HCT116 (cell line): ENCODE measurements around the gene STH. TPM values are rescaled to one million over a fixed set of nuclear protein-coding genes. Genes with fewer than 3 reads are reported as not detected.
A peak's percentile ranks its signal among the peaks of the same experiment; 100 is the strongest.

Experiments
- ATAC-seq: fragments of 200-7000 bp; cut with Tn5 transposase; 2 replicates; pipeline ENCODE4 v1.9.1; 2020; ENCODE audit warnings: mild to moderate bottlenecking, moderate library complexity
- BruUV-seq: library from RNA; stranded (reverse); fragments of 400-500 nt; replicated peaks from 2 replicates; lab custom pipeline; 2021; lab: Mats Ljungman, UMichigan
- CTCF ChIA-PET: fragments of 300-600 bp; sonication (Branson Sonifier 250); formaldehyde crosslinking; loops from one replicate; lab custom pipeline; 2021; ENCODE audit warnings: antibody characterized with exemption; lab: Charles Lee
- POLR2A ChIA-PET: fragments of 300-600, 350-600 bp; sonication (Branson Sonifier 250); formaldehyde crosslinking; loops from one replicate; lab custom pipeline; 2021; ENCODE audit warnings: antibody characterized with exemption; lab: Charles Lee
- RAD21 ChIA-PET, 2 experiments: fragments of 300-600 bp; sonication (Branson Sonifier 250); formaldehyde crosslinking; loops; one replicate each; lab custom pipeline; 2023; ENCODE audit warnings: low total read pairs in 2 of 2; ENCODE audit not compliant: uncharacterized antibody in 2 of 2, unreplicated experiment in 2 of 2, low non-redundant PET in 1 of 2; lab: Charles Lee
- DNase-seq: peaks from one replicate; pipeline ENCODE4 v3.0.0-alpha.2; 2010; ENCODE audit warnings: low read depth, low spot score
- H2AFZ ChIP-seq: fragments of 200-600 bp; shearing (Covaris generic), sonication (generic); 2 replicates; pipeline ENCODE4 v1.6.1; 2017; ENCODE audit warnings: low read depth, mixed run types, mixed read lengths, antibody characterized with exemption, low read length; ENCODE audit not compliant: poor library complexity, severe bottlenecking
- H3K27ac ChIP-seq: 2 replicates; pipeline ENCODE4 v1.5.1; 2012; ENCODE audit warnings: low read depth, low read length
- H3K27me3 ChIP-seq: fragments of 200-600 bp; sonication (generic); 2 replicates; pipeline ENCODE4 v1.6.1; 2016; ENCODE audit warnings: mixed run types, low read length, mixed read lengths; ENCODE audit not compliant: insufficient read depth
- H3K36me3 ChIP-seq, 2 experiments: fragments of 200-500 bp in 1 of 2; fragments of 200-600 bp in 1 of 2; sonication (Bioruptor generic) in 1 of 2; sonication (generic) in 1 of 2; 2 replicates each; pipeline versions ENCODE4 v1.5.1 to v1.6.1; 2014 to 2016; ENCODE audit warnings: low read length in 2 of 2, inconsistent platforms in 1 of 2, mixed read lengths in 1 of 2, mixed run types in 1 of 2; ENCODE audit not compliant: insufficient read depth in 2 of 2, control insufficient read depth in 1 of 2
- H3K4me1 ChIP-seq, 2 experiments: fragments of 200-600 bp in 1 of 2; sonication (generic) in 1 of 2; 2 replicates each; pipeline versions ENCODE4 v1.5.1 to v1.6.1; 2012 to 2017; ENCODE audit warnings: low read length in 2 of 2, inconsistent platforms in 1 of 2, mild to moderate bottlenecking in 1 of 2, mixed read lengths in 1 of 2, mixed run types in 1 of 2, moderate library complexity in 1 of 2; ENCODE audit not compliant: insufficient read depth in 2 of 2, control insufficient read depth in 1 of 2
- H3K4me2 ChIP-seq: fragments of 200-600 bp; sonication (generic); 2 replicates; pipeline ENCODE4 v1.6.1; 2017; ENCODE audit warnings: mixed run types, low read length, mixed read lengths
- H3K4me3 ChIP-seq, 2 experiments: fragments of 200-600 bp in 1 of 2; sonication (generic) in 1 of 2; replicated peaks in 1 of 2; 2 replicates each; pipeline ENCODE4 v1.5.1; 2011 to 2016; ENCODE audit warnings: low read length in 2 of 2, control low read depth in 1 of 2, low read depth in 1 of 2, mild to moderate bottlenecking in 1 of 2, mixed read lengths in 1 of 2, mixed run types in 1 of 2
- H3K79me2 ChIP-seq: fragments of 200-600 bp; sonication (generic); 2 replicates; pipeline ENCODE4 v1.6.1; 2017; ENCODE audit warnings: mild to moderate bottlenecking, mixed run types, low read length, moderate library complexity, mixed read lengths; ENCODE audit not compliant: insufficient read depth
- H3K9ac ChIP-seq: fragments of 200-600 bp; sonication (generic); 2 replicates; pipeline ENCODE4 v1.6.1; 2016; ENCODE audit warnings: low read length, mixed read lengths
- H3K9me2 ChIP-seq: fragments of 200-600 bp; sonication (generic), shearing (Covaris generic); 2 replicates; pipeline ENCODE4 v1.6.1; 2017; ENCODE audit warnings: mixed run types, mild to moderate bottlenecking, moderate library complexity; ENCODE audit not compliant: insufficient read depth
- H3K9me3 ChIP-seq, 2 experiments: fragments of 200-500 bp in 1 of 2; fragments of 200-600 bp in 1 of 2; sonication (Bioruptor generic) in 1 of 2; sonication (generic) in 1 of 2; 2 replicates each; pipeline ENCODE4 v1.6.1; 2014 to 2017; ENCODE audit warnings: low read length in 2 of 2, mixed read lengths in 2 of 2, inconsistent platforms in 1 of 2, low read depth in 1 of 2, mild to moderate bottlenecking in 1 of 2, mixed run types in 1 of 2, moderate library complexity in 1 of 2; ENCODE audit not compliant: control insufficient read depth in 1 of 2, insufficient read depth in 1 of 2
- H4K20me1 ChIP-seq: fragments of 200-600 bp; sonication (generic), shearing (Covaris generic); 2 replicates; pipeline ENCODE4 v1.6.1; 2017; ENCODE audit warnings: mixed run types, mild to moderate bottlenecking, moderate library complexity; ENCODE audit not compliant: insufficient read depth
- ATF3 ChIP-seq: IDR thresholded peaks from 2 replicates; pipeline ENCODE4 v1.6.1; 2012
- CBX3 ChIP-seq: IDR thresholded peaks from 2 replicates; pipeline ENCODE4 v1.6.1; 2012; ENCODE audit warnings: low read depth
- CEBPB ChIP-seq: IDR thresholded peaks from 2 replicates; pipeline ENCODE4 v1.6.1; 2012; ENCODE audit warnings: low read depth
- CTCF ChIP-seq, 3 experiments: fragments of 200-600 bp in 1 of 3; sonication (generic) in 1 of 3; IDR thresholded peaks in 2 of 3; conservative IDR thresholded peaks in 1 of 3; 2 replicates each; pipeline ENCODE4 v1.5.1; 2012 to 2017; ENCODE audit warnings: low read depth in 2 of 3, low read length in 2 of 3, antibody characterized with exemption in 1 of 3, borderline replicate concordance in 1 of 3, control low read depth in 1 of 3, mild to moderate bottlenecking in 1 of 3, mixed read lengths in 1 of 3, mixed run types in 1 of 3, moderate library complexity in 1 of 3; ENCODE audit not compliant: insufficient read depth in 1 of 3
- EGR1 ChIP-seq: IDR thresholded peaks from 2 replicates; pipeline ENCODE4 v1.6.1; 2012; ENCODE audit warnings: low read depth
- FOSL1 ChIP-seq: IDR thresholded peaks from 2 replicates; pipeline ENCODE4 v1.6.1; 2012; ENCODE audit warnings: low read depth
- JUND ChIP-seq: IDR thresholded peaks from 2 replicates; pipeline ENCODE4 v1.6.1; 2012
- RAD21 ChIP-seq: IDR thresholded peaks from 2 replicates; pipeline ENCODE4 v1.6.1; 2012; ENCODE audit warnings: low read depth, mild to moderate bottlenecking
- TCF7L2 ChIP-seq: IDR thresholded peaks from 2 replicates; pipeline ENCODE4 v1.7.0; 2011; ENCODE audit warnings: borderline replicate concordance, inconsistent platforms; ENCODE audit not compliant: insufficient read depth, insufficient read length; ENCODE audit errors: extremely low read depth
- intact Hi-C: fragments of 100-400 bp; cut with micrococcal nuclease; formaldehyde crosslinking; loops from 2 replicates; pipeline ENCODE4 v1.10.0; 2022
- total RNA-seq: library from RNA; stranded (reverse); gene quantifications from one replicate; pipeline ENCODE4 v1.2.1, GENCODE V29; 2021; ENCODE audit not compliant: unreplicated experiment

Gene STH
- total RNA-seq, 1 experiment from 2014 or later: not detected

- TF ChIP-seq TCF7L2: no peak
- no peak for TF ChIP-seq FOSL1
- TF ChIP-seq, all 23 proteins: peak for 0
Measured at GRCh38 chr17:46001390-46002310, 2.6 kb downstream of the STH start (continued).

- H3K9ac ChIP-seq: no peak overlapping the region
- no peak overlapping the region for H3K27ac ChIP-seq
- TF ChIP-seq CTCF (IDR thresholded peaks at IDR 0.05 in 2 of 3, conservative IDR thresholded peaks at IDR 0.05 in 1 of 3; ENCODE audit: borderline replicate concordance in 1 of 3, insufficient read depth in 1 of 3, low read depth in 2 of 3, low read length in 2 of 3) (peak; percentile 90 to 99 (median 92)), RAD21 (peak; percentile 96), TCF7L2 (no peak), JUND (no peak), CBX3 (no peak), CEBPB (no peak), ATF3 (no peak), EGR1 (no peak)
- intact Hi-C loops: loop anchor here (1.0 to 5.0 kb wide), 4 partner anchors 190 to 835 kb away; partner anchors contain the start of gene KANSL1
- H3K9me2 ChIP-seq: no peaks in the 10 kb centered on the region
- no peaks in the 10 kb centered on the region for H3K79me2 ChIP-seq
- POLR2A ChIA-PET: no interaction called here
- H3K27me3 ChIP-seq: no peaks in the 10 kb centered on the region
- RAD21 ChIA-PET: interaction anchor here in 1 of 2 experiments (0.7 kb wide), 1 partner anchor 42 kb away, joined by 3 read pairs; no protein-coding TSS in a partner anchor
- ATAC-seq (peak; percentile 95), DNase-seq (peak; percentile 43)
- no peak overlapping the region for H2AFZ ChIP-seq
- no peak overlapping the region for H3K4me3 ChIP-seq
- no peak overlapping the region for H3K4me2 ChIP-seq
- CTCF ChIA-PET: interaction anchor here (1.5 to 2.7 kb wide), 4 partner anchors 42 to 284 kb away, joined by 3 to 11 read pairs (median 6); no protein-coding TSS in a partner anchor
- H3K36me3 ChIP-seq: no peaks in the 10 kb centered on the region
- H4K20me1 ChIP-seq: no peaks in the 10 kb centered on the region
- H3K9me3 ChIP-seq: no peaks in the 10 kb centered on the region
- 0 out of 4 replicates have a peak, but pooled peaks cover 0 to 4% of the 10 kb centered on the region in 2 experiments for H3K4me1 ChIP-seq
- BruUV-seq: no TSS peak
Measured at GRCh38 chr17:46002311-46002972, 3.4 kb downstream of the STH start.
